Activated B cell treated with CpG ODN at 0.5 μM for 24 hours (primary cell): ENCODE measurements around the gene RBFOX2. TPM values are rescaled to one million over a fixed set of nuclear protein-coding genes. Genes with fewer than 3 reads are reported as not detected.

Experiments used
- ATAC-seq: fragments of 200-7000 bp; cut with Tn5 transposase; one replicate; pipeline ENCODE4 v1.10.0; 2021; ENCODE audit warnings: low read depth, mild to moderate bottlenecking, moderate library complexity
- CTCF ChIA-PET: fragments of 350-600 bp; sonication (Branson Sonifier 250); formaldehyde crosslinking; loops from one replicate; lab custom pipeline; 2021; ENCODE audit warnings: antibody characterized with exemption; lab: Charles Lee
- POLR2A ChIA-PET: fragments of 350-600 bp; sonication (Branson Sonifier 250); formaldehyde crosslinking; loops from one replicate; lab custom pipeline; 2021; ENCODE audit warnings: antibody characterized with exemption; lab: Charles Lee
- DNase-seq: peaks from one replicate; pipeline ENCODE4 v3.0.0; 2022
- H3K27ac Mint-ChIP-seq: one replicate; pipeline ENCODE4 v1.8.0; 2020; ENCODE audit warnings: mixed read lengths
- H3K27me3 Mint-ChIP-seq: one replicate; pipeline ENCODE4 v1.8.0; 2021; ENCODE audit warnings: mixed read lengths
- H3K36me3 Mint-ChIP-seq: one replicate; pipeline ENCODE4 v1.8.0; 2021; ENCODE audit warnings: low read depth, mixed read lengths
- H3K4me1 Mint-ChIP-seq: one replicate; pipeline ENCODE4 v1.8.0; 2021; ENCODE audit warnings: mixed read lengths
- H3K4me3 Mint-ChIP-seq: one replicate; pipeline ENCODE4 v1.8.0; 2020; ENCODE audit warnings: mild to moderate bottlenecking, mixed read lengths
- H3K9me3 Mint-ChIP-seq: one replicate; pipeline ENCODE4 v1.8.0; 2020; ENCODE audit warnings: mixed read lengths
- intact Hi-C: fragments of 100-400 bp; cut with micrococcal nuclease; formaldehyde crosslinking; loops from one replicate; pipeline ENCODE4 v1.15.1; 2024
- total RNA-seq: library from RNA; stranded (reverse); gene quantifications from 2 replicates; pipeline ENCODE4 v1.2.3, GENCODE V29; 2022
- TF ChIP-seq, protein P1 (sequence below): fragments of 200-600 bp; IDR thresholded peaks from one replicate; pipeline ENCODE4 v1.8.0; 2022; ENCODE audit warnings: antibody characterized with exemption, mild to moderate bottlenecking

Gene RBFOX2
- total RNA-seq, 1 donor from 2014 or later, result not detected

DNA sequence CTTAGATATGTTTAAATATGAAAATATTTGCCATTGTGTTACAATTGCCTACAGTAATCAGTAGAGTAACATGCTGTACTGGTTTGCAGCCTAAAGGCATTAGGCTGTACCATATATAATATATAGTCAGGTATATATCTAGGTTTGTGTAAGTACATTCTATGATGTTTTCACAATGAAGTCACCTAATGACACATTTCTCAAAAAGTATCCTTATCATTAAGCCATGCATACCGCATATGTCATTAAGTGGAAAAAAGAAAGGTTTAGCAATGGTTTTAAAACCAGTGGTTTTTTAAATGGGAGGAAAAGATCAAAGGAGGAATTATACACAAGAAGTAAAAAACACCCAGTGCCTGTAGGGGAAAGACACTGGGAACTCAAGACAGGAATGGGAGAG lies 122.7 kb downstream of the RBFOX2 start:
- POLR2A ChIA-PET, result no interaction called here
- Mint-ChIP-seq H3K27ac (no peak overlapping the region), H3K4me3 (no peak overlapping the region), H3K27me3 (peaks cover 9% of the 10 kb centered on the region), H3K36me3 (no peaks in the 10 kb centered on the region), H3K9me3 (no peaks in the 10 kb centered on the region), H3K4me1 (peaks cover 5% of the 10 kb centered on the region)
- CTCF ChIA-PET, result no interaction called here
- TF ChIP-seq, protein P1, sequence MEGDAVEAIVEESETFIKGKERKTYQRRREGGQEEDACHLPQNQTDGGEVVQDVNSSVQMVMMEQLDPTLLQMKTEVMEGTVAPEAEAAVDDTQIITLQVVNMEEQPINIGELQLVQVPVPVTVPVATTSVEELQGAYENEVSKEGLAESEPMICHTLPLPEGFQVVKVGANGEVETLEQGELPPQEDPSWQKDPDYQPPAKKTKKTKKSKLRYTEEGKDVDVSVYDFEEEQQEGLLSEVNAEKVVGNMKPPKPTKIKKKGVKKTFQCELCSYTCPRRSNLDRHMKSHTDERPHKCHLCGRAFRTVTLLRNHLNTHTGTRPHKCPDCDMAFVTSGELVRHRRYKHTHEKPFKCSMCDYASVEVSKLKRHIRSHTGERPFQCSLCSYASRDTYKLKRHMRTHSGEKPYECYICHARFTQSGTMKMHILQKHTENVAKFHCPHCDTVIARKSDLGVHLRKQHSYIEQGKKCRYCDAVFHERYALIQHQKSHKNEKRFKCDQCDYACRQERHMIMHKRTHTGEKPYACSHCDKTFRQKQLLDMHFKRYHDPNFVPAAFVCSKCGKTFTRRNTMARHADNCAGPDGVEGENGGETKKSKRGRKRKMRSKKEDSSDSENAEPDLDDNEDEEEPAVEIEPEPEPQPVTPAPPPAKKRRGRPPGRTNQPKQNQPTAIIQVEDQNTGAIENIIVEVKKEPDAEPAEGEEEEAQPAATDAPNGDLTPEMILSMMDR, result no peak
- intact Hi-C loops, result no loop called here
- ATAC-seq (no peak), DNase-seq (no peak)

GRCh38 chr22:35904752-35905151 lies 123.9 kb downstream of the RBFOX2 start:
- no peak overlapping the region for H3K27ac Mint-ChIP-seq
- CTCF ChIA-PET, result no interaction called here
- POLR2A ChIA-PET, result no interaction called here
- ATAC-seq (no peak), DNase-seq (no peak)
- H3K4me3 Mint-ChIP-seq, result no peak overlapping the region
- peaks cover 5% of the 10 kb centered on the region for H3K4me1 Mint-ChIP-seq
- H3K9me3 Mint-ChIP-seq, result no peaks in the 10 kb centered on the region
- H3K36me3 Mint-ChIP-seq, result no peaks in the 10 kb centered on the region
- intact Hi-C loops, result no loop called here
- TF ChIP-seq, protein P1, result no peak
- H3K27me3 Mint-ChIP-seq, result peaks cover 9% of the 10 kb centered on the region

DNA sequence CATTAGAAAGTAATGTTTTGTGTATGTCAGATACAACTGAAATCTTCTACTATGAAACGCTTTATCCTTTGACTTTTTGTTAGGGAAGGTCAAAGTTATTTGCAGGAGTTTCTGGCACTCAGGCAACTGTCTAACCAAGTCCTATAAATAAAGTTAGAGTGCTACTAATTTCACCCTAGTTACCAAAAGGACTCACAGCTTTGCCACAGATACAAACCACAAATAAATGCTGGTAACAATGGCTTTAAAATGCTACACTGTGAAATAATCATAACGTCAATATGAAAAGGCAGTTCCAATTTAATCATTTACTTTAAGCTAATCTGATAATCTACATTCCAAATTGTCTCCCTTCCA lies 124.3 kb downstream of the RBFOX2 start:
- Mint-ChIP-seq H3K4me3 (no peak overlapping the region), H3K36me3 (no peaks in the 10 kb centered on the region), H3K27ac (no peak overlapping the region), H3K4me1 (peaks cover 5% of the 10 kb centered on the region), H3K27me3 (peaks cover 9% of the 10 kb centered on the region), H3K9me3 (no peaks in the 10 kb centered on the region)
- intact Hi-C loops, result no loop called here
- TF ChIP-seq, protein P1, result no peak
- CTCF ChIA-PET, result no interaction called here
- POLR2A ChIA-PET, result no interaction called here
- DNase-seq (no peak), ATAC-seq (no peak)

- no peaks in the 10 kb centered on the region for H3K9me3 Mint-ChIP-seq
- POLR2A ChIA-PET, result no interaction called here
- CTCF ChIA-PET, result no interaction called here
- no peak overlapping the region for H3K27ac Mint-ChIP-seq
- DNase-seq, result no peak
- intact Hi-C loops, result no loop called here
- ATAC-seq, result no peak
- H3K4me1 Mint-ChIP-seq, result peaks cover 5% of the 10 kb centered on the region
- H3K36me3 Mint-ChIP-seq, result no peaks in the 10 kb centered on the region
- peaks cover 9% of the 10 kb centered on the region for H3K27me3 Mint-ChIP-seq
- H3K4me3 Mint-ChIP-seq, result no peak overlapping the region
- TF ChIP-seq, protein P1, result no peak
Observed at GRCh38 chr22:35903571-35904335, 124.9 kb downstream of the RBFOX2 start.

GRCh38 chr22:35900483-35901168 lies 128.0 kb downstream of the RBFOX2 start:
- intact Hi-C loops, result no loop called here
- ChIA-PET POLR2A (no interaction called here), CTCF (no interaction called here)
- H3K36me3 Mint-ChIP-seq, result no peaks in the 10 kb centered on the region
- peaks cover 5% of the 10 kb centered on the region for H3K4me1 Mint-ChIP-seq
- peaks cover 19% of the 10 kb centered on the region for H3K27me3 Mint-ChIP-seq
- ATAC-seq, result no peak
- TF ChIP-seq, protein P1, result no peak
- no peak overlapping the region for H3K4me3 Mint-ChIP-seq
- DNase-seq, result no peak
- H3K9me3 Mint-ChIP-seq, result no peaks in the 10 kb centered on the region
- H3K27ac Mint-ChIP-seq, result no peak overlapping the region
